HS-27A (cell line): ENCODE data around the gene COPZ2.
A peak's percentile ranks its signal among the peaks of the same experiment; 100 is the strongest.
"Not testable (repeated sequence)": the region's sequence is repeated elsewhere in the genome, so short reads cannot be mapped to it uniquely, and the experiment has no call there.

ENCODE experiments used
- DNase-seq: peaks from one replicate; pipeline ENCODE4 v3.0.0-alpha.2; 2012; ENCODE audit warnings: low read depth, missing footprints

Gene COPZ2

GRCh38 chr17:48056246-48056745 lies 18.7 kb upstream of the COPZ2 start:
- no peak for DNase-seq

- DNase-seq = no peak
Measured at GRCh38 chr17:48055531-48056245, 18.1 kb upstream of the COPZ2 start.

GRCh38 chr17:48054238-48055185 lies 16.9 kb upstream of the COPZ2 start:
- DNase-seq = no peak

GRCh38 chr17:48053758-48054237 lies 16.2 kb upstream of the COPZ2 start:
- DNase-seq = no peak

GRCh38 chr17:48052956-48053757 lies 15.6 kb upstream of the COPZ2 start:
- no peak for DNase-seq

GRCh38 chr17:48051706-48052486 lies 14.3 kb upstream of the COPZ2 start:
- no peak for DNase-seq

- no peak for DNase-seq
Measured at GRCh38 chr17:48051283-48051682, 13.7 kb upstream of the COPZ2 start.

- DNase-seq = peak; percentile 87
Measured at GRCh38 chr17:48048384-48049126, 11.0 kb upstream of the COPZ2 start.

GRCh38 chr17:48047741-48048383 lies 10.3 kb upstream of the COPZ2 start, which contains the start of gene NFE2L1:
Gene NFE2L1 (plus strand): TSS chr17:48048359. CDS start chr17:48051119, 2,760 bp downstream.
- peak; percentile 99 for DNase-seq

- DNase-seq = no peak
Measured at GRCh38 chr17:48047113-48047740, 9.6 kb upstream of the COPZ2 start.

GRCh38 chr17:48046296-48046695 lies 8.7 kb upstream of the COPZ2 start:
- no peak for DNase-seq

GRCh38 chr17:48045316-48046001 lies 7.9 kb upstream of the COPZ2 start:
- DNase-seq = no peak

GRCh38 chr17:48044851-48045250 lies 7.3 kb upstream of the COPZ2 start:
- DNase-seq = no peak

GRCh38 chr17:48043176-48043575 lies 5.6 kb upstream of the COPZ2 start:
- DNase-seq = no peak

- no peak for DNase-seq
Measured at GRCh38 chr17:48038687-48039086, 1.1 kb upstream of the COPZ2 start.

- DNase-seq = no peak
Measured at GRCh38 chr17:48037838-48038323, 284 bp upstream of the COPZ2 start.

- no peak for DNase-seq
Measured at GRCh38 chr17:48036693-48037035, 933 bp downstream of the COPZ2 start.

GRCh38 chr17:48034734-48035133 lies 2.9 kb downstream of the COPZ2 start:
- not testable (repeated sequence) for DNase-seq

GRCh38 chr17:48031966-48032365 lies 5.6 kb downstream of the COPZ2 start:
- no peak for DNase-seq
